Mammary epithelial cell (primary cell): ENCODE measurements around the gene EBI3.

Experiments
- CTCF ChIP-seq, 2 donors: IDR thresholded peaks in 1 of 2; conservative IDR thresholded peaks in 1 of 2; 2 replicates each; pipeline ENCODE4 v1.5.1; 2011 to 2012; ENCODE audit warnings: inconsistent platforms in 2 of 2, low read length in 2 of 2, mild to moderate bottlenecking in 2 of 2, control low read depth in 1 of 2, low read depth in 1 of 2; ENCODE audit not compliant: insufficient read depth in 1 of 2; ENCODE audit errors: extremely low read depth in 1 of 2
- EZH2 ChIP-seq: IDR thresholded peaks from 2 replicates; pipeline ENCODE4 v1.6.1; 2012; ENCODE audit warnings: low read length, inconsistent platforms, borderline replicate concordance

- TF ChIP-seq EZH2 (no peak), CTCF (conservative IDR thresholded peaks at IDR 0.05 in 1 of 2, IDR thresholded peaks at IDR 0.05 in 1 of 2; ENCODE audit: extremely low read depth in 1 of 2, insufficient read depth in 1 of 2, low read depth in 1 of 2, low read length in 2 of 2) (peak; percentile 83 to 89)
Measured at GRCh38 chr19:4186087-4186993, 43.0 kb upstream of the EBI3 start.
